Epithelial cell of proximal tubule (primary cell): ENCODE results near the gene ABCA1. TPM values are rescaled to one million over a fixed set of nuclear protein-coding genes. Genes with fewer than 3 reads are reported as not detected.

Source experiments
- DNase-seq: peaks from one replicate; pipeline ENCODE4 v3.0.0-alpha.2; 2011; ENCODE audit warnings: low read depth
- H3K4me3 ChIP-seq: 2 replicates; pipeline ENCODE4 v1.5.1; 2011; ENCODE audit warnings: low read depth, mild to moderate bottlenecking, low read length
- total RNA-seq: library from RNA; depleted of rRNA; stranded (reverse); fragments of >200 nt; gene quantifications from 2 replicates; pipeline ENCODE4 v1.2.3, GENCODE V29; 2015
- TF ChIP-seq, protein P1 (sequence below): conservative IDR thresholded peaks from 2 replicates; pipeline ENCODE4 v1.5.1; 2012; ENCODE audit warnings: low read depth, mild to moderate bottlenecking, low read length

Gene ABCA1
- total RNA-seq, 1 donor from 2014 or later = 13.7 TPM

DNA sequence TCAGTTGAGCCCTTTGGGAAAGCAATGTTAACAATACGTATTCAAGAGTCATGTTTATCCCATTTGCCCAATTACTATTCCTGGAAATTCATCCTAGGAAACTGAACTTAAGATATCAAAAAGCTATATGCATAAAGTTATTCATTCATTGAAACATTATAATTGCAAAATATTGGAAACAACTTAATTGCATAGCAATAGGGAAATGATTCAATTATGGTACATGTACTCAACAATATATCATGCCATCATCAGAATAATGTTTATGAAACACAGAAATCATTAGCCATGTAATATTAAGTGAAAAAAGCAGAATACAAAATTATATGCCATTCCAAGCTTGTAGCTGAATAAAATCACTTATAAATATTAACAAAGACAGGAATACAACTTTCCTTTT lies 35.3 kb downstream of the ABCA1 start:
- DNase-seq = no peak
- no peak overlapping the region for H3K4me3 ChIP-seq
- TF ChIP-seq, protein P1, sequence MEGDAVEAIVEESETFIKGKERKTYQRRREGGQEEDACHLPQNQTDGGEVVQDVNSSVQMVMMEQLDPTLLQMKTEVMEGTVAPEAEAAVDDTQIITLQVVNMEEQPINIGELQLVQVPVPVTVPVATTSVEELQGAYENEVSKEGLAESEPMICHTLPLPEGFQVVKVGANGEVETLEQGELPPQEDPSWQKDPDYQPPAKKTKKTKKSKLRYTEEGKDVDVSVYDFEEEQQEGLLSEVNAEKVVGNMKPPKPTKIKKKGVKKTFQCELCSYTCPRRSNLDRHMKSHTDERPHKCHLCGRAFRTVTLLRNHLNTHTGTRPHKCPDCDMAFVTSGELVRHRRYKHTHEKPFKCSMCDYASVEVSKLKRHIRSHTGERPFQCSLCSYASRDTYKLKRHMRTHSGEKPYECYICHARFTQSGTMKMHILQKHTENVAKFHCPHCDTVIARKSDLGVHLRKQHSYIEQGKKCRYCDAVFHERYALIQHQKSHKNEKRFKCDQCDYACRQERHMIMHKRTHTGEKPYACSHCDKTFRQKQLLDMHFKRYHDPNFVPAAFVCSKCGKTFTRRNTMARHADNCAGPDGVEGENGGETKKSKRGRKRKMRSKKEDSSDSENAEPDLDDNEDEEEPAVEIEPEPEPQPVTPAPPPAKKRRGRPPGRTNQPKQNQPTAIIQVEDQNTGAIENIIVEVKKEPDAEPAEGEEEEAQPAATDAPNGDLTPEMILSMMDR = no peak

DNA sequence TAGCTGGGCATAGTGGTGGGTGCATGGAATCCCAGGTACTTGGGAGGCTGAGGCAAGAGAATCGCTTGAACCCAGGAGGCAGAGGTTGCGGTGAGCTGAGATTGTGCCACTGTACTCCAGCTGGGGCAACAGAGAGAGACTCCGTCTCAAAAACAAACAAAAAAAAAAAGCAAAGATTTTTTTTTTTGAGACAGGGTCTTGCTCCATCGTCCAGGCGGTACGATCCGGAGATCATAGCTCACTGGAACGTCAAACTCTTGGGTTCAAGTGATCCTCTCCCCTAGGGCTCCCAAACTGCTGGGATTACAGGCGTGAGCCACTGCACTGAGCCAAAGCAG lies 37.6 kb downstream of the ABCA1 start:
- no peak overlapping the region for H3K4me3 ChIP-seq
- TF ChIP-seq, protein P1 = no peak
- no peak for DNase-seq

DNA sequence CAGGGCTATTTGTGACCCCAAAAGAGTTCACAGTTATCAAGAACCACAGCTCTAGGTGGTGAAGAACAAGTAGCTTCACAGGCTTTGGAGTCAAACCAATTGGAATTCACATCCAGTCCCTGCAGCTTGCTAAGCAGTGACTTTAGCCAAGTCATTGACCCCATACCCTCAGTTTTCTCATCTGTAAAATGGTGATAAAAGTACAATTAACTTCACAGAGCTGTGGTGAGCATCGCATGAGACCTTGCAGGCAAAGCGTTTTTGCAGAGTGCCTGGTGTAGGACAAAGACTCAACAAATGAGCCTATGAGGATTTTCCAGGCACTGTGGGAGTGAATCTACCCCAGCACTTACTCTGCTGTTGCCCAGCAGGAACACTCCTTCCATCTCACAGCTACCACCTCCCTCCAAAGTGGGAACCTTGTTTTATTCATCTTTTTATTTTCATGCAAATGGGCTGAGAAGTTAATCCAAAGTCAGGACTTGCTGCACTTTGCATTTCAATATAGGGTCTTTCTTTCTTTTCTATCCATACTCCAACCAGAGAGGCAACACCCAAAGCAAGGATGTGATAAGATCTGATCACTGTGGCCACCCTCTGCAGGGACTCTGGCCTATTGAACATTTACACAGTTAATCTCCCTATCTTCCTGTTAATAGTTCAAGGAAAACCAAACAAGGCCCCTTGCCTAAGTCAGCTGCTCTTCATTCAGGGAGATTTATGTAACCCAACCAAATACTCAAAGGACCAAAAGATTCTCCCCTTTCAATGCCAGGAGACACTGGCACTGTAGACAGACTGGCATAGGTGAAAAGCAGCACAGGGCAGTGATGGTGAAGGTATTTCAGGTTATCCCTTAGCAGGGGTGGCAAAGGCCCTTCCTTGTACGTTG lies 41.9 kb downstream of the ABCA1 start:
- H3K4me3 ChIP-seq = no peak overlapping the region
- no peak for DNase-seq
- TF ChIP-seq, protein P1 = no peak

DNA sequence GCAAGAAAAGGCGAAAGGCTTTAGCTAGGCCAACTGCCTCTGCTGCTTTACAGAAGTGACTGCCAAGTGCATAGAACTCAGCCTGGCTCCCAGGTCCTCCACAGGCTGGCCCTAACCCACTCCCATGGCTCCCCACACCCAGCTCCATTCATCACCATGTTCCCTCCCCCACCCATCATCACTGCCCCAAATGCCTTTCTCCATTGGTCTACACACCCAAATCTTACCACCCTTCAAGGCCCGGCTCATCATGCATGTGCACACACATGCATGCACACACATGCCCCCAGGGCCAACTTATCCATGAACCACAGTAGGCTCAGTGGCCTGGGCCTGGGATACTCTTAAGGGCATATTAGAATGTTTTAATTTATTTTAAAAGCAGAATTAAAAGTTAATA lies 44.8 kb downstream of the ABCA1 start:
- TF ChIP-seq, protein P1 = no peak
- no peak for DNase-seq
- H3K4me3 ChIP-seq = no peak overlapping the region

DNA sequence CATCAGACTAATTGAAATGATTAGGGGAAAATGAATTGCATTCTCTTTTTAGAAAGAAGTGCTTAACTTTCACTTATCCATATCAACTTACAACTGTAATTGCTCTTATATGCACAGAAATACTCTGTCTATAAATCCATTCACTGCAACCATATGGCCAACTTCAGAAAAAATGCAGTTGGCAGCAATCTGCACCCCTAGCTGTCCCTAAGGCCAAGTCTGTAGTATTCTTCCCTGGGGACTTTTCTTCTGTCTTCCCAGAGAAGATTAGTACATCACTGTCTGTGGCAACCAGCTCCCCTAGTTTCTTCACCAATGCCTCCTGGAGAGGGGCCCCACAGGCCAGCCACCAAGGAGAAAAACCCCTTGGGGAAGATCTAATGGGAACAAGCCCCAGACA lies 45.4 kb downstream of the ABCA1 start:
- DNase-seq = no peak
- TF ChIP-seq, protein P1 = no peak
- H3K4me3 ChIP-seq = no peak overlapping the region

DNA sequence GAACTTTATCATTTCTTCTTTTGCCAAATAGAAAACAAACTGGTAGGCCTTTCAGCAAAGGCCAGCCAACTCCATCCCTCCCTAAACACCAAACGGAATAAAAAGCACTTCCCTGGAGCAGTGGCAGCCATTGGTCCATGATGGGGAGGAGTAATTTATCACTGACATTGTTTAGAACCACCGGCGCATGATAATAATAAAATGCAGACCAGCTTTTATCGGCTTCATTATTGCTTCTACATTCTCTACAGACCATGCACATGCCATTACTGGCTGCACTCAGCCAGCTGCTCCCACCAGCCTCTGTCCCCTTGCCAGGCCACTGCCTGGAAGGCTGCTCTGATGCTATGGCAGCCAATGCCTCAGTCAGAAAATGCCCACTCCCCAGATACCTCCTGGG lies 45.9 kb downstream of the ABCA1 start:
- DNase-seq = no peak
- H3K4me3 ChIP-seq = no peak overlapping the region
- TF ChIP-seq, protein P1 = no peak
